H1 (cell line): ENCODE measurements around the gene SNX27. TPM values are rescaled to one million over a fixed set of nuclear protein-coding genes. Genes with fewer than 3 reads are reported as not detected.
A peak's percentile ranks its signal among the peaks of the same experiment; 100 is the strongest.

Experiments used
- CTCF ChIA-PET: fragments of 300-600 bp; sonication (Branson Sonifier 250); formaldehyde crosslinking; loops from one replicate; lab custom pipeline; 2021; ENCODE audit not compliant: partially characterized antibody; lab: Charles Lee
- POLR2A ChIA-PET: fragments of 300-600 bp; sonication (Branson Sonifier 250); formaldehyde crosslinking; loops from one replicate; lab custom pipeline; 2021; ENCODE audit warnings: inconsistent platforms; ENCODE audit not compliant: partially characterized antibody; lab: Charles Lee
- DNase-seq, 2 experiments: peaks; one replicate each; pipeline versions ENCODE4 v3.0.0 to v3.0.0-alpha.2; 2010 to 2022; ENCODE audit warnings: low spot score in 2 of 2, low read depth in 1 of 2, mixed read lengths in 1 of 2
- FAIRE-seq: peaks from 2 replicates; lab custom pipeline; 2011; peaks lifted over from hg19 to GRCh38; lab: Jason Lieb, UNC
- H2AFZ ChIP-seq: 2 replicates; pipeline ENCODE4 v1.8.1; 2012; ENCODE audit warnings: low read length, inconsistent platforms
- H2AK5ac ChIP-seq: 2 replicates; pipeline ENCODE4 v1.6.1; 2013; ENCODE audit warnings: low read depth, low read length
- H2BK120ac ChIP-seq: replicated peaks from 2 replicates; pipeline ENCODE3; 2013; ENCODE audit warnings: low read depth, low read length, inconsistent platforms
- H2BK12ac ChIP-seq: 2 replicates; pipeline ENCODE4 v1.6.1; 2013; ENCODE audit warnings: low read depth, low read length
- H2BK15ac ChIP-seq: 2 replicates; pipeline ENCODE4 v1.6.1; 2013; ENCODE audit warnings: low read length
- H2BK20ac ChIP-seq: 2 replicates; pipeline ENCODE4 v1.6.1; 2013; ENCODE audit warnings: low read length
- H2BK5ac ChIP-seq: 2 replicates; pipeline ENCODE4 v1.6.1; 2013; ENCODE audit warnings: low read depth, low read length
- H3K14ac ChIP-seq: 2 replicates; pipeline ENCODE4 v1.6.1; 2013; ENCODE audit warnings: inconsistent platforms; ENCODE audit not compliant: insufficient read length
- H3K18ac ChIP-seq: 2 replicates; pipeline ENCODE4 v1.6.1; 2013; ENCODE audit warnings: low read length; ENCODE audit errors: extremely low read depth
- H3K23ac ChIP-seq: 2 replicates; pipeline ENCODE4 v1.6.1; 2013; ENCODE audit warnings: inconsistent platforms; ENCODE audit not compliant: insufficient read length
- H3K23me2 ChIP-seq: 2 replicates; pipeline ENCODE4 v1.6.1; 2013; ENCODE audit warnings: low read depth, low read length
- H3K27ac ChIP-seq: 2 replicates; pipeline ENCODE4 v1.6.1; 2011; ENCODE audit warnings: low read depth, low read length, inconsistent platforms
- H3K27me3 ChIP-seq, 4 experiments: replicated peaks in 1 of 4; 1 replicate in 1 of 4; 2 replicates in 3 of 4; pipeline versions ENCODE4 v1.6.1 to v1.8.1; 2011 to 2013; ENCODE audit warnings: low read length in 3 of 4, mild to moderate bottlenecking in 3 of 4, inconsistent platforms in 2 of 4, mixed read lengths in 2 of 4, moderate library complexity in 1 of 4; ENCODE audit not compliant: control insufficient read depth in 3 of 4, insufficient read depth in 3 of 4; ENCODE audit errors: extremely low read depth in 1 of 4
- H3K36me3 ChIP-seq, 4 experiments: 2 replicates each; pipeline versions ENCODE4 v1.6.1 to v1.8.1; 2011 to 2013; ENCODE audit warnings: mild to moderate bottlenecking in 4 of 4, low read length in 3 of 4, moderate library complexity in 2 of 4, control low read depth in 1 of 4, inconsistent platforms in 1 of 4; ENCODE audit not compliant: insufficient read depth in 4 of 4, control insufficient read depth in 2 of 4
- H3K4ac ChIP-seq: replicated peaks from 2 replicates; pipeline ENCODE3; 2013; ENCODE audit warnings: low read length, low read depth, mixed read lengths, inconsistent platforms; ENCODE audit not compliant: insufficient read length
- H3K4me1 ChIP-seq, 4 experiments: replicated peaks in 1 of 4; 1 replicate in 1 of 4; 2 replicates in 3 of 4; pipeline versions ENCODE4 v1.6.1 to v1.8.1; 2011 to 2013; ENCODE audit warnings: low read length in 3 of 4, inconsistent platforms in 2 of 4, mixed read lengths in 1 of 4; ENCODE audit not compliant: insufficient read depth in 4 of 4, control insufficient read depth in 3 of 4
- H3K4me2 ChIP-seq, 2 experiments: 2 replicates each; pipeline versions ENCODE4 v1.6.1 to v1.8.1; 2011 to 2013; ENCODE audit warnings: low read depth in 2 of 2, low read length in 2 of 2, control low read depth in 1 of 2, inconsistent platforms in 1 of 2, mild to moderate bottlenecking in 1 of 2; ENCODE audit not compliant: insufficient read depth in 1 of 2
- H3K4me3 ChIP-seq, 4 experiments: fragments of 200-600, 300-600 bp in 1 of 4; sonication (generic), shearing (Covaris generic), sonication (Bioruptor Twin) in 1 of 4; 2 replicates each; pipeline versions ENCODE4 v1.5.1 to v1.8.1; 2011 to 2016; ENCODE audit warnings: low read length in 4 of 4, low read depth in 3 of 4, control low read depth in 2 of 4, inconsistent platforms in 2 of 4, mild to moderate bottlenecking in 2 of 4, mixed read lengths in 1 of 4, moderate library complexity in 1 of 4; ENCODE audit not compliant: insufficient read depth in 2 of 4; ENCODE audit errors: extremely low read depth in 1 of 4
- H3K56ac ChIP-seq: replicated peaks from 2 replicates; pipeline ENCODE3; 2013; ENCODE audit warnings: low read depth, mild to moderate bottlenecking, mixed read lengths, low read length, inconsistent platforms; ENCODE audit not compliant: insufficient read length
- H3K79me1 ChIP-seq: 2 replicates; pipeline ENCODE4 v1.6.1; 2013; ENCODE audit warnings: low read depth, low read length, control low read depth
- H3K79me2 ChIP-seq, 2 experiments: 2 replicates each; pipeline versions ENCODE4 v1.6.1 to v1.8.1; 2012 to 2013; ENCODE audit warnings: low read length in 2 of 2, mild to moderate bottlenecking in 2 of 2, inconsistent platforms in 1 of 2; ENCODE audit not compliant: insufficient read depth in 2 of 2, control insufficient read depth in 1 of 2
- H3K9ac ChIP-seq, 4 experiments: replicated peaks in 1 of 4; 1 replicate in 1 of 4; 2 replicates in 3 of 4; pipeline versions ENCODE4 v1.6.1 to v1.8.1; 2011 to 2013; ENCODE audit warnings: low read depth in 3 of 4, low read length in 3 of 4, control low read depth in 2 of 4, mild to moderate bottlenecking in 2 of 4, moderate library complexity in 2 of 4, inconsistent platforms in 1 of 4; ENCODE audit errors: extremely low read depth in 1 of 4
- H3K9me3 ChIP-seq, 2 experiments: 2 replicates each; pipeline versions ENCODE4 v1.6.1 to v1.8.1; 2012 to 2013; ENCODE audit warnings: mild to moderate bottlenecking in 2 of 2, moderate library complexity in 2 of 2, control low read depth in 1 of 2, inconsistent platforms in 1 of 2, low read depth in 1 of 2, low read length in 1 of 2, mixed read lengths in 1 of 2; ENCODE audit not compliant: insufficient read depth in 2 of 2
- H4K20me1 ChIP-seq, 2 experiments: replicated peaks in 1 of 2; 2 replicates each; pipeline versions ENCODE3 to v1.8.1; 2011 to 2013; ENCODE audit warnings: inconsistent platforms in 2 of 2, low read length in 2 of 2, mild to moderate bottlenecking in 1 of 2; ENCODE audit not compliant: insufficient read depth in 2 of 2, control insufficient read depth in 1 of 2
- H4K5ac ChIP-seq: 2 replicates; pipeline ENCODE4 v1.6.1; 2013; ENCODE audit warnings: low read length, low read depth, mixed read lengths, inconsistent platforms; ENCODE audit not compliant: insufficient read length
- H4K8ac ChIP-seq: 2 replicates; pipeline ENCODE4 v1.8.0; 2013; ENCODE audit warnings: mild to moderate bottlenecking, moderate library complexity, low read length, inconsistent platforms; ENCODE audit not compliant: insufficient read depth; ENCODE audit errors: extremely low read depth
- H4K91ac ChIP-seq: replicated peaks from 2 replicates; pipeline ENCODE3; 2013; ENCODE audit warnings: low read length, mixed read lengths, inconsistent platforms; ENCODE audit not compliant: insufficient read length
- CEBPB ChIP-seq: IDR thresholded peaks from 2 replicates; pipeline ENCODE4 v1.6.1; 2012; ENCODE audit warnings: low read depth, low read length
- TCF12 ChIP-seq: IDR thresholded peaks from 2 replicates; pipeline ENCODE4 v1.6.1; 2011; ENCODE audit warnings: low read depth, mild to moderate bottlenecking, low read length
- WGBS, 2 experiments: shearing (Covaris generic) in 1 of 2; methylation state at CpG; one replicate each; pipeline versions ENCODE4 v1.1.6 to v1.1.7; 2013 to 2015; ENCODE audit warnings: low lambda C conversion rate in 2 of 2, mixed read lengths in 2 of 2, inconsistent platforms in 1 of 2, low coverage in 1 of 2, missing lambda C conversion rate in 1 of 2; ENCODE audit not compliant: insufficient replicate concordance in 2 of 2, insufficient coverage in 1 of 2, insufficient read length in 1 of 2; ENCODE audit errors: extremely low coverage in 1 of 2, missing lambda C conversion rate in 1 of 2; 5-methylcytosine and 5-hydroxymethylcytosine counted together
- polyA plus RNA-seq, 7 experiments: library from polyadenylated mRNA; depleted of rRNA in 3 of 7; stranded (reverse) in 5 of 7; unstranded in 2 of 7; fragments of >200 nt in 5 of 7; fragments of 200-250 nt in 2 of 7; gene quantifications; 1 replicate in 5 of 7; 2 replicates in 1 of 7; 4 replicates in 1 of 7; pipeline versions ENCODE4 v1.2.1 to v1.2.3, GENCODE V29; 2011 to 2013; ENCODE audit warnings: missing spikeins in 2 of 7, mixed read lengths in 2 of 7
- total RNA-seq: library from RNA; stranded (reverse); fragmentation: NEBNext Ultra II Directional; extraction: Animal tissue kit (Norgen Biotek cat#: 25700); gene quantifications from 2 replicates; pipeline ENCODE4 v1.2.1, GENCODE V29; 2021

The SNX27 gene
- total and polyA plus RNA-seq, 2 of the 8 experiments (the other 6 are each of a cell fraction or from before 2014, with no cell fraction given) = 23.4 to 65.4 TPM

DNA sequence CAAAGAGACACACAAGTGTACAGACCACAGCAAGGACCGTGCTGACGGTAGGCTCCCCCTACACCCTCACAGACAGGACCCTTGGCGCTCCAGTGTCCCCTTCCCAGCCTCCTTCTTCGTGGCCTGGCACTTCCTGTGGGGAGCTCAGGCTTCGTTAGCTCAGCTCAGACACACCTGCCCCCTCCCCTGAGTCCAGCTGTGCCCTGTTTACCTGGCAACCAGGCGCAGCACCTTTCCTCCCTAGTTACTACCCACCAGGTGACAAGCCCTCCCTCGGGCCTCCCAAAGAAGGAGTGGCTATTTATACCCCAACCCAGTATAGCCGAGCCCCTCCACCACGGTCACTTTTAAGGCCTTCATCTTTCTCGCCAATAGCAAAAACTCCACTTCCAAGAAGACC, 100.1 kb downstream of the SNX27 start:
- Histone ChIP-seq H4K5ac (no peak overlapping the region), H3K27ac (no peak overlapping the region), H2BK5ac (no peak overlapping the region; the same call in 1 of the 2 replicates), H2BK120ac (no peak overlapping the region), H3K14ac (no peak overlapping the region), H3K23me2 (peaks cover 6% of the 10 kb centered on the region; the same call in 1 of the 2 replicates), H3K4ac (no peak overlapping the region), H4K20me1 (no peaks in the 10 kb centered on the region), H3K4me1 (peaks cover 0 to 6% (median 1%) of the 10 kb centered on the region in 4 experiments; a peak in 5 of 7 replicates), H4K8ac (no peak overlapping the region), H4K91ac (no peak overlapping the region), H2BK20ac (no peak overlapping the region), H3K4me3 (no peak overlapping the region), H3K79me2 (no peaks in the 10 kb centered on the region), H3K23ac (no peak overlapping the region), H3K9me3 (no peaks in the 10 kb centered on the region), H3K56ac (no peak overlapping the region), H3K9ac (no peak overlapping the region), H2BK15ac (no peak overlapping the region), H2BK12ac (no peak overlapping the region), H2AFZ (no peak overlapping the region), H3K18ac (no peak overlapping the region), H3K36me3 (no peaks in the 10 kb centered on the region), H3K4me2 (no peak overlapping the region), H3K27me3 (no peaks in the 10 kb centered on the region; a peak in 1 of 7 replicates), H3K79me1 (no peaks in the 10 kb centered on the region), H2AK5ac (no peak overlapping the region)
- FAIRE-seq (no peak), DNase-seq (no peak)
- 80% methylated on average over 9 of the region's 10 CpGs; no CpG with 5 or more reads in 1 of the 2 experiments for WGBS, 2 experiments
- ChIA-PET POLR2A (no interaction called here), CTCF (interaction anchor here (2.0 kb wide), 1 partner anchor 23 kb away, joined by 4 read pairs; no protein-coding TSS in a partner anchor)
- TF ChIP-seq CEBPB (no peak), TCF12 (0 out of 2 replicates have a peak, but pooled peaks have one; percentile 28)
- TF ChIP-seq, all 59 proteins: peak for 1
